AG10803 (cell line): ENCODE data around the gene ATF7.
A peak's percentile ranks its signal among the peaks of the same experiment; 100 is the strongest.

ENCODE experiments used
- DNase-seq: peaks from one replicate; pipeline ENCODE4 v3.0.0; 2010; ENCODE audit warnings: low read depth
- H3K4me3 ChIP-seq: 2 replicates; pipeline ENCODE4 v1.5.1; 2011; ENCODE audit warnings: mild to moderate bottlenecking, low read length, control low read depth
- TF ChIP-seq, protein P1 (sequence below): conservative IDR thresholded peaks from 2 replicates; pipeline ENCODE4 v1.5.1; 2011; ENCODE audit warnings: mild to moderate bottlenecking, low read length, control low read depth, inconsistent platforms

ATF7 gene

DNA sequence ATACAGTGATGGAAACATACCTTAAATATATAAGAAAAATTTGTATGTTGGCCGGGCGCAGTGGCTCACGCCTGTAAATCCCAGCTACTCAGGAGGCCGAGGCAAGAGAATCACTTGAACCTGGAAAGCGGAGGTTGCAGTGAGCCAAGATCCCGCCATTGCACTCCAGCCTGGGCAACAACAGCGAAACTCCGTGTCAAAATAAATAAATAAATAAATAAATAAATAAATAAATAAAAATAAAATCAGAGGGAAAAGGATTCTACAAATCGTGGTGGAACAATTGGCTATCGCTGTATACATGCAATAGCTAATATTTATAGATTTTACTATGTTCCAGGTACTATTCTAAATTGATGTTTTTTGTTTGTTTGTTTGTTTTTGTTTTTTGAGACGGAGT, 1.7 kb upstream of the ATF7 start:
- DNase-seq: no peak
- TF ChIP-seq, protein P1, sequence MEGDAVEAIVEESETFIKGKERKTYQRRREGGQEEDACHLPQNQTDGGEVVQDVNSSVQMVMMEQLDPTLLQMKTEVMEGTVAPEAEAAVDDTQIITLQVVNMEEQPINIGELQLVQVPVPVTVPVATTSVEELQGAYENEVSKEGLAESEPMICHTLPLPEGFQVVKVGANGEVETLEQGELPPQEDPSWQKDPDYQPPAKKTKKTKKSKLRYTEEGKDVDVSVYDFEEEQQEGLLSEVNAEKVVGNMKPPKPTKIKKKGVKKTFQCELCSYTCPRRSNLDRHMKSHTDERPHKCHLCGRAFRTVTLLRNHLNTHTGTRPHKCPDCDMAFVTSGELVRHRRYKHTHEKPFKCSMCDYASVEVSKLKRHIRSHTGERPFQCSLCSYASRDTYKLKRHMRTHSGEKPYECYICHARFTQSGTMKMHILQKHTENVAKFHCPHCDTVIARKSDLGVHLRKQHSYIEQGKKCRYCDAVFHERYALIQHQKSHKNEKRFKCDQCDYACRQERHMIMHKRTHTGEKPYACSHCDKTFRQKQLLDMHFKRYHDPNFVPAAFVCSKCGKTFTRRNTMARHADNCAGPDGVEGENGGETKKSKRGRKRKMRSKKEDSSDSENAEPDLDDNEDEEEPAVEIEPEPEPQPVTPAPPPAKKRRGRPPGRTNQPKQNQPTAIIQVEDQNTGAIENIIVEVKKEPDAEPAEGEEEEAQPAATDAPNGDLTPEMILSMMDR: no peak
- no peak overlapping the region for H3K4me3 ChIP-seq

DNA sequence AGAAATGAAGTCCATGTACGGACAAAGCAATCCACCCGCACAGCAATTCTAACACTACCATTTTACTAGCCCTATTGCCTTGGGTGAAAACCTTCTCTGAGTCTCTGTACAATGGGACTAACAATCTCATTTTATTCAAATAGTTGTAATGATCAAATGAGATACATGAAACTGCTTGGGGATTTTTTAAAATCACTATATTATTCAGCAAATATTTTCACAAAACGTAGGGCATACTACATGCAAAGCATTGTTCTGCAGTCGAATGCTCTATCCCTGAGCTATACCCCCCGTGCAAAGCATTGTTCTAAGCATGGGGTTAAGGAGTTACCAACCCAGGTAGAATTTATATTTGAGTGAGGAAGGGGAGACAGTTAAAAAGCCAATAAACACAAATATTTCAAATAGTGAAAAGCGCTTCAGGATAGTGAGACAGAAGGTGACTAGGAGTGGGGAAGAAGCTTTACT, 554 bp upstream of the ATF7 start:
- no peak for DNase-seq
- TF ChIP-seq, protein P1: no peak
- peak overlapping the region; percentile 75 for H3K4me3 ChIP-seq

DNA sequence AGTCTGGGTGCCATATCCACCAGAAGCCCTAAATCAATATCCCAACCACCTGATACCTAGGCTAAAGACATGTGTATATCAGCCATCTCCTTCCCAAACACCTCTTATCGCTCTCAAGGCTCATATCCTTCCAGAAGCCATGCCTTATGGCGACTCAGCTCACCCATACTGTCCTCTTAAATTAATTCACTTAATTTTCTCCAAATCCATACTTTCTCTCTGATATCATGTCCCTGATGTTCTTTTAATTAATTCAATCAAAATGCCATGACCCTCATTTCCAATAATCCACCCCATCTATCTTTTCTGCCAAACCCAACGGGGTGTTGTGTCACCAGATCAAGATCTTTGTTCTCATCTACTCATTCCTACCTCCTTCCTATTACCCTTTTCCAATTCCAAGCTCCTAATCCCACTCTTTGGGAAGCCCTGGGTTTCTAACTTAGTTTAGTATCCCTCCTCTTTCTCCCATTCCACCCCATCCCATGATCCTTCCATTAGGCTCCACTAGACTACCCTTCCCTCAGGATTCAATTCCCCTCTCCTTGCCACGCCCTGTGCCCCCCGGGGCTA, 723 bp downstream of the ATF7 start:
- TF ChIP-seq, protein P1: no peak
- no peak for DNase-seq
- peak overlapping the region; percentile 75 for H3K4me3 ChIP-seq

DNA sequence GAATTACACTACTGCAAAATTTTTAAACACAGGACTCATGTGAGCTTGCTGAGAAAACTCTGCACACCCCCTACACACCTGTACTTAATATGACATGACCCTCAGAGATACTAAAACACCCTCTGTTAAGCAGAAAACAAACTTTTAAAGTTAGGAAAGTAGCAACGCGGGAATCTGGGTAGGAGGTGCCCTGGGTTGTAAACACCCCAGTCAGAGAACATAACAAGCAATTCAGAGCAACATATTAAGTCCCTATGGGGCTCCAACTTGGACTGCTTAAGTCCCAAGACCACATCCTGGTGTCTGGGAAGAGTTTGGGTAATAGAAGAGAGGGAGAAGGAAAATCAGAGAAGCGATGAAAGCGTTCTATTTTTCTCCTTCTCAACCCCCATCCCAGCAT, 1.2 kb downstream of the ATF7 start:
- TF ChIP-seq, protein P1: no peak
- DNase-seq: peak; percentile 26
- peak overlapping the region; percentile 75 for H3K4me3 ChIP-seq

DNA sequence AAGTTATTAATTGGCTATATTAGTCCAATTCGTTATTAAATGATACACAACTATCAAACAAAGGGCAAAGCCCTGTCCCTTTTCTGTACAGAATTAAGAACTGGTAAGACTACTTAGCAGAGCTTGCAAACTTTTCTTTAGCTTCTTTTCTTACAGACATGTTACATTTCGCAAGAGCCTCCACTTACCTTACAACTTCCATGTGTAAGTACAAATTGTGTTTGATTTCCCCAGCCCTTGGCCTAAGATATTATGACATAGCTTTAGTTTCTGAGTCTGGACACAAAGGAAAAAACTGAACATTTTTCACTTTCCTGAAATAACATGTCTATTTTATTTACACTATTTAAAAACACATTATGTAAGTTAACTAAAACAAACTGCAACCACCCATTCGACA, 1.7 kb downstream of the ATF7 start:
- peak overlapping the region; percentile 75 for H3K4me3 ChIP-seq
- DNase-seq: peak; percentile 53
- TF ChIP-seq, protein P1: no peak

DNA sequence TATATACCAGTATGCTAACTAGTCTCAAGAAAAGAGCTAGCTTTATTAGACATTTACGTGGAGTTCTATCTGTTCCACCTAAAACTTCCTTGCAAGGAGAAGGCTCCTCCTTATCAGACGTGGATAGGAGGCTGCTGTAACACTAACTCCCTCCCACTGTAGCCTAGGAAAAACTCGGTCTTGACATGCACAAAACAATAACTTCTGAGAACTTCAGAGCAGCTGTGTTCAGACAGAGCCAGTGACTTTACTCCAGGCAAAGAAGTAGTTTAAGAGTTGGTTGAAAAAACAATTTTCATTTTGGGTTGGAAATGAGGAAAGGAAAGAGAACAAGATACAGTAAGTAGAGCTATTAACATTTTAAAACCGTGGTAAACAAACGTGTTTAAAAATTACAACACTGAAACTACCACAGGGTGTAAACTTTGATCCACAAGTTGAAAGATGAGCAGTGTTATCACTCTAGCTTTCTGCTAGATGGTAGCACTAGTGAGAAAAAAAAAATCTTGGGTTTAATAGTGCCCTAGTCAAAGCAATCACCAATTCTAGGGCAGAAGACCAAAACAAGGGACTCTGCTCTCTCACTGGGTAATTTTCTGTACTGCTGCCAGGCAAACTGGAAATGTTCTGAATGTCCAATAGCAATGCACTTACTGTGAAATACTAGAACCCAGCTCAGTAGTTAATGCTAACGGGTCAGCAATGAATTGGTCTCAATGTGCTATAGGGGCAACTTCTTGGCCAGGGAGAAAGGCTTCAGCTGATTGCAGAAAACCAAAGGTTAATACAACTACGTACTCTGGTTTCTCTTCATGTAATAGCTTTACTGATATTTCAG, 2.4 kb downstream of the ATF7 start:
- peak; percentile 61 for DNase-seq
- H3K4me3 ChIP-seq: peak overlapping the region; percentile 75
- TF ChIP-seq, protein P1: no peak

DNA sequence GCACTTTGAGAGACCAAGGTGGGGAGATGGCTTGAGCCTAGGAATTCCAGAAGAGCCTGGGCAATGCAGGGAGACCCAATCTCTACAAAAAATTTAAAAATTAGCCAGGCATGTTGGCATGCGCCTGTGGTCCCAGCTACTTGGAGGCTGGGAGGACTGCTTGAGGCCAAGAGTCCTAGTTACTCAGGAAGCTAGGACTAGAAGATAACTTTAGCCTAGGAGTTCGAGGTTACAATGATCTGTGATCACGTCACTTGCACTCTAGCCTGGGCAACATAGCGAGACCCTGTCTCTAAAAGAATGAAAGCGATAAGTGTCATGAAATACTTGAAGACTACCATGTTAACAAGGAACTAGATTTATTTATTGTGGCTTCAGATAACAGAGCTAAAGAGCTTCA, 3.5 kb downstream of the ATF7 start:
- H3K4me3 ChIP-seq: no peak overlapping the region
- TF ChIP-seq, protein P1: no peak
- DNase-seq: no peak
